HepG2 (cell line): ENCODE measurements around the gene LRRC27. TPM values are rescaled to one million over a fixed set of nuclear protein-coding genes. Genes with fewer than 3 reads are reported as not detected.

Experiments
- ARNT2 ChIP-seq: sonication (generic); formaldehyde crosslinking; IDR thresholded peaks from 2 replicates; pipeline ENCODE4 v1.8.0; 2022; ENCODE audit warnings: mild to moderate bottlenecking, low read depth, missing genetic modification reagents, moderate library complexity
- ETS1 ChIP-seq: sonication (generic); formaldehyde crosslinking; IDR thresholded peaks from 2 replicates; pipeline ENCODE4 v1.4.0; 2020; ENCODE audit warnings: missing genetic modification reagents
- GTF2F1 ChIP-seq: fragments of 150-350 bp; IDR thresholded peaks from 2 replicates; pipeline ENCODE4 v1.6.1; 2014; ENCODE audit warnings: low read length
- HOXA3 ChIP-seq: sonication (generic); formaldehyde crosslinking; IDR thresholded peaks from 2 replicates; pipeline ENCODE4 v1.5.0; 2020; ENCODE audit warnings: missing genetic modification reagents
- NAIF1 ChIP-seq: sonication (generic); formaldehyde crosslinking; IDR thresholded peaks from 2 replicates; pipeline ENCODE4 v1.5.0; 2020; ENCODE audit warnings: mild to moderate bottlenecking, missing genetic modification reagents, borderline replicate concordance
- RORA ChIP-seq: sonication (generic); formaldehyde crosslinking; IDR thresholded peaks from 2 replicates; pipeline ENCODE4 v1.5.0; 2020; ENCODE audit warnings: mild to moderate bottlenecking, missing genetic modification reagents, moderate library complexity
- SMARCE1 ChIP-seq: fragments of 450-650 bp; IDR thresholded peaks from 2 replicates; pipeline ENCODE4 v1.6.1; 2017; ENCODE audit warnings: borderline replicate concordance
- SRSF9 ChIP-seq: fragments of 200-400 bp; formaldehyde crosslinking; IDR thresholded peaks from 2 replicates; pipeline ENCODE4 v1.6.1; 2018; ENCODE audit warnings: borderline replicate concordance, mild to moderate bottlenecking, low read depth, low read length; ENCODE audit not compliant: insufficient read depth, poor library complexity, severe bottlenecking
- STAG1 ChIP-seq: sonication (generic); formaldehyde crosslinking; IDR thresholded peaks from 2 replicates; pipeline ENCODE4 v1.4.0; 2020; ENCODE audit warnings: missing genetic modification reagents
- XBP1 ChIP-seq: sonication (generic); formaldehyde crosslinking; IDR thresholded peaks from 2 replicates; pipeline ENCODE4 v1.5.0; 2020; ENCODE audit warnings: missing genetic modification reagents
- ZBTB7A ChIP-seq: sonication (generic); formaldehyde crosslinking; IDR thresholded peaks from 2 replicates; pipeline ENCODE4 v1.8.0; 2022; ENCODE audit warnings: mild to moderate bottlenecking, missing genetic modification reagents
- ZFX ChIP-seq: sonication (generic); formaldehyde crosslinking; IDR thresholded peaks from 2 replicates; pipeline ENCODE4 v1.4.0; 2020; ENCODE audit warnings: mild to moderate bottlenecking, low read depth, missing genetic modification reagents, moderate library complexity
- ZNF724P ChIP-seq: sonication (generic); formaldehyde crosslinking; IDR thresholded peaks from 2 replicates; pipeline ENCODE4 v1.8.0; 2022; ENCODE audit warnings: missing genetic modification reagents, borderline replicate concordance
- ZSCAN29 ChIP-seq: sonication (generic); formaldehyde crosslinking; conservative IDR thresholded peaks from 2 replicates; pipeline ENCODE4 v1.4.0; 2020; ENCODE audit warnings: mild to moderate bottlenecking, missing genetic modification reagents
- ZSCAN5A ChIP-seq: sonication (generic); formaldehyde crosslinking; IDR thresholded peaks from 2 replicates; pipeline ENCODE4 v1.8.0; 2022; ENCODE audit warnings: mild to moderate bottlenecking, missing genetic modification reagents, borderline replicate concordance
- polyA plus RNA-seq, 8 experiments: library from polyadenylated mRNA; depleted of rRNA in 3 of 8; stranded (reverse) in 7 of 8; unstranded in 1 of 8; fragments of >200 nt; fragmentation: Illumina TruSeq in 4 of 8; extraction: Trizol in 4 of 8; gene quantifications; 2 replicates each; pipeline versions ENCODE4 v1.2.1 to v1.2.3, GENCODE V29; 2011 to 2016; ENCODE audit warnings: low read depth in 4 of 8, missing spikeins in 1 of 8, mixed read lengths in 1 of 8; ENCODE audit not compliant: insufficient read depth in 1 of 8
- total RNA-seq, 5 experiments: library from RNA; depleted of rRNA; stranded (reverse); fragments of >200 nt; fragmentation: Illumina TruSeq; extraction: Trizol; gene quantifications; 2 replicates each; pipeline ENCODE4 v1.2.3, GENCODE V29; 2016; ENCODE audit warnings: low read depth in 1 of 5
- TF ChIP-seq, protein P1 (sequence below): sonication (generic); formaldehyde crosslinking; IDR thresholded peaks from 2 replicates; pipeline ENCODE4 v1.5.1; 2020; ENCODE audit warnings: mild to moderate bottlenecking, missing genetic modification reagents, borderline replicate concordance
- TF ChIP-seq, protein P2 (sequence below): sonication (generic); formaldehyde crosslinking; IDR thresholded peaks from 2 replicates; pipeline ENCODE4 v1.4.0; 2020; ENCODE audit warnings: mild to moderate bottlenecking, missing genetic modification reagents
- TF ChIP-seq, protein P3 (sequence below): sonication (generic); formaldehyde crosslinking; IDR thresholded peaks from 2 replicates; pipeline ENCODE4 v1.4.0; 2020; ENCODE audit warnings: missing genetic modification reagents, borderline replicate concordance

Gene LRRC27
- total and polyA plus RNA-seq, 2 of the 13 experiments (the other 11 are each of a cell fraction or from before 2014, with no cell fraction given) = 4.2 to 4.6 TPM

DNA sequence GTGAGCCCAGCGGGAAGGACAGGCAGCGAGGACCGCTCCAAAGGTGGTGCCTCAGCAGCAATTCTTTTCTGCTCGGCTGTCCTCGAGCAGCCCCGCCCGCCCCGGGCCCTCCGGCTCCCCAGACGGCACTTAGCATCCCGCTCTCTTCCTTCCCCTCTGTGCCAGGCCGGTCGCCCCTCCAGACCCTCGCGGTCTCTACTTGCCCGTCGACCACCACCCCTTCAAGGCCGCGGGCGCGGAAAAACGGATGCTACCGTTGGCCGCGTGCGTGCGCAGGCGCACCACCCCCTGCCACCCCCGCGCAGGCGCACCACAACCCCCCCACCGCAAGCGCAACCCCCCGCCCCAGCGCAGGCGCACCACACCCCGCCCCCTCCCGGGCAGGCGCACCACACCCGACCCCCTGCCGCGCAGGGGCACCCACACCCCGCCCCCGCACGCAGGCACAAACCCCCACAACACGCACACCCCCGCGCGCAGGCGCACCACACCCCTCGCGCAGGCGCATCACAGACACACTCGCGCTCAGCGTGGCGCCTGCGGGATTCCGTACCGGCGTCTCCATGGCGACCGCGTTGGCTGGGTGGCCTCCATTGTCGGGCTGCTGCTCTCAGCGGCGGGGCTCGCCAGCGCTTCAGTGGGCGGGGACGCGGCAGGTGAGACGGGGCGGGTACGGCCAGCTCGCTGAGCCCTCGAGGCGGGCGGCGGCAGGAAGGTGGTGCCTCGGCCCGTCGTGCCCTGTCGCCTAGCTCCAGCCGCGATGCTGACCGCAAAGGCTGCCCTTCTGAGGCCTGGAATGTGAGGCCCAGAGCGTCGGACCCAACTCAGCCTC lies at the start of gene LRRC27 (continued):
- TF ChIP-seq ZBTB7A = peak; percentile 45; the same call in 1 of the 2 replicates
- TF ChIP-seq ZSCAN29 (CRISPR knock-in tag) = no peak; the same call in 1 of the 2 replicates
- TF ChIP-seq GTF2F1 = no peak
- TF ChIP-seq ZNF724P (CRISPR knock-in tag) = no peak
- TF ChIP-seq, protein P1, sequence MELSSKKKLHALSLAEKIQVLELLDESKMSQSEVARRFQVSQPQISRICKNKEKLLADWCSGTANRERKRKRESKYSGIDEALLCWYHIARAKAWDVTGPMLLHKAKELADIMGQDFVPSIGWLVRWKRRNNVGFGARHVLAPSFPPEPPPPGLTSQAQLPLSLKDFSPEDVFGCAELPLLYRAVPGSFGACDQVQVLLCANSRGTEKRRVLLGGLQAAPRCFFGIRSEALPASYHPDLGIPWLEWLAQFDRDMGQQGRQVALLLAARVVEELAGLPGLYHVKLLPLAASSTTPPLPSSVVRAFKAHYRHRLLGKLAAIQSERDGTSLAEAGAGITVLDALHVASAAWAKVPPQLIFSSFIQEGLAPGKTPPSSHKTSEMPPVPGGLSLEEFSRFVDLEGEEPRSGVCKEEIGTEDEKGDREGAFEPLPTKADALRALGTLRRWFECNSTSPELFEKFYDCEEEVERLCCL (CRISPR knock-in tag) = no peak; the same call in 1 of the 2 replicates
- peak; percentile 86 for TF ChIP-seq ZFX (CRISPR knock-in tag)
- TF ChIP-seq ETS1 (CRISPR knock-in tag) = no peak; the same call in 1 of the 2 replicates
- 0 out of 2 replicates have a peak, but pooled peaks have one; percentile 38 for TF ChIP-seq XBP1
- TF ChIP-seq SMARCE1 = no peak
- peak; percentile 90 for TF ChIP-seq HOXA3 (CRISPR knock-in tag)
- no peak for TF ChIP-seq RORA (CRISPR knock-in tag)
- TF ChIP-seq SRSF9 = no peak
- no peak for TF ChIP-seq NAIF1 (CRISPR knock-in tag)
- TF ChIP-seq ARNT2 (CRISPR knock-in tag) = peak; percentile 78; the same call in 1 of the 2 replicates
- TF ChIP-seq ZSCAN5A (CRISPR knock-in tag) = no peak
- peak; percentile 5; the same call in 1 of the 2 replicates for TF ChIP-seq STAG1 (CRISPR knock-in tag)
- TF ChIP-seq, protein P2, sequence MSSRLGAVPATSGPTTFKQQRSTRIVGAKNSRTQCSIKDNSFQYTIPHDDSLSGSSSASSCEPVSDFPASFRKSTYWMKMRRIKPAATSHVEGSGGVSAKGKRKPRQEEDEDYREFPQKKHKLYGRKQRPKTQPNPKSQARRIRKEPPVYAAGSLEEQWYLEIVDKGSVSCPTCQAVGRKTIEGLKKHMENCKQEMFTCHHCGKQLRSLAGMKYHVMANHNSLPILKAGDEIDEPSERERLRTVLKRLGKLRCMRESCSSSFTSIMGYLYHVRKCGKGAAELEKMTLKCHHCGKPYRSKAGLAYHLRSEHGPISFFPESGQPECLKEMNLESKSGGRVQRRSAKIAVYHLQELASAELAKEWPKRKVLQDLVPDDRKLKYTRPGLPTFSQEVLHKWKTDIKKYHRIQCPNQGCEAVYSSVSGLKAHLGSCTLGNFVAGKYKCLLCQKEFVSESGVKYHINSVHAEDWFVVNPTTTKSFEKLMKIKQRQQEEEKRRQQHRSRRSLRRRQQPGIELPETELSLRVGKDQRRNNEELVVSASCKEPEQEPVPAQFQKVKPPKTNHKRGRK (CRISPR knock-in tag) = 0 out of 2 replicates have a peak, but pooled peaks have one; percentile 79
- TF ChIP-seq, protein P3, sequence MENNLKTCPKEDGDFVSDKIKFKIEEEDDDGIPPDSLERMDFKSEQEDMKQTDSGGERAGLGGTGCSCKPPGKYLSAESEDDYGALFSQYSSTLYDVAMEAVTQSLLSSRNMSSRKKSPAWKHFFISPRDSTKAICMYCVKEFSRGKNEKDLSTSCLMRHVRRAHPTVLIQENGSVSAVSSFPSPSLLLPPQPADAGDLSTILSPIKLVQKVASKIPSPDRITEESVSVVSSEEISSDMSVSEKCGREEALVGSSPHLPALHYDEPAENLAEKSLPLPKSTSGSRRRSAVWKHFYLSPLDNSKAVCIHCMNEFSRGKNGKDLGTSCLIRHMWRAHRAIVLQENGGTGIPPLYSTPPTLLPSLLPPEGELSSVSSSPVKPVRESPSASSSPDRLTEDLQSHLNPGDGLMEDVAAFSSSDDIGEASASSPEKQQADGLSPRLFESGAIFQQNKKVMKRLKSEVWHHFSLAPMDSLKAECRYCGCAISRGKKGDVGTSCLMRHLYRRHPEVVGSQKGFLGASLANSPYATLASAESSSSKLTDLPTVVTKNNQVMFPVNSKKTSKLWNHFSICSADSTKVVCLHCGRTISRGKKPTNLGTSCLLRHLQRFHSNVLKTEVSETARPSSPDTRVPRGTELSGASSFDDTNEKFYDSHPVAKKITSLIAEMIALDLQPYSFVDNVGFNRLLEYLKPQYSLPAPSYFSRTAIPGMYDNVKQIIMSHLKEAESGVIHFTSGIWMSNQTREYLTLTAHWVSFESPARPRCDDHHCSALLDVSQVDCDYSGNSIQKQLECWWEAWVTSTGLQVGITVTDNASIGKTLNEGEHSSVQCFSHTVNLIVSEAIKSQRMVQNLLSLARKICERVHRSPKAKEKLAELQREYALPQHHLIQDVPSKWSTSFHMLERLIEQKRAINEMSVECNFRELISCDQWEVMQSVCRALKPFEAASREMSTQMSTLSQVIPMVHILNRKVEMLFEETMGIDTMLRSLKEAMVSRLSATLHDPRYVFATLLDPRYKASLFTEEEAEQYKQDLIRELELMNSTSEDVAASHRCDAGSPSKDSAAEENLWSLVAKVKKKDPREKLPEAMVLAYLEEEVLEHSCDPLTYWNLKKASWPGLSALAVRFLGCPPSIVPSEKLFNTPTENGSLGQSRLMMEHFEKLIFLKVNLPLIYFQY (CRISPR knock-in tag) = no peak
